Bronchial epithelial cell (primary cell): Measurements from ENCODE around the gene CEBPG. TPM values are rescaled to one million over a fixed set of nuclear protein-coding genes. Genes with fewer than 3 reads are reported as not detected.

Experiments used
- DNase-seq: peaks from one replicate; pipeline ENCODE4 v3.0.0-alpha.2; 2010; ENCODE audit warnings: low read depth
- FAIRE-seq: peaks from 2 replicates; lab custom pipeline; 2011; peaks lifted over from hg19 to GRCh38; lab: Jason Lieb, UNC
- H3K27me3 ChIP-seq: 2 replicates; pipeline ENCODE4 v1.5.1; 2011; ENCODE audit warnings: low read length; ENCODE audit not compliant: control insufficient read depth, insufficient read depth
- H3K36me3 ChIP-seq: 2 replicates; pipeline ENCODE4 v1.5.1; 2011; ENCODE audit warnings: low read length; ENCODE audit not compliant: control insufficient read depth, insufficient read depth
- H3K4me3 ChIP-seq: 2 replicates; pipeline ENCODE4 v1.5.1; 2011; ENCODE audit warnings: mild to moderate bottlenecking, low read depth, low read length, control low read depth
- total RNA-seq: library from RNA; depleted of rRNA; stranded (reverse); fragments of >200 nt; gene quantifications from 2 replicates; pipeline ENCODE4 v1.2.1, GENCODE V29; 2014
- TF ChIP-seq, protein P1 (sequence below): IDR thresholded peaks from 2 replicates; pipeline ENCODE4 v1.5.1; 2011; ENCODE audit warnings: mild to moderate bottlenecking, moderate library complexity, low read length, control low read depth, inconsistent platforms; ENCODE audit not compliant: insufficient read depth, severe bottlenecking

The CEBPG gene
- total RNA-seq, 1 donor from 2014 or later = 128 TPM

GRCh38 chr19:33411621-33412180, 38.2 kb downstream of the CEBPG start:
- DNase-seq (no peak), FAIRE-seq (no peak)
- no peaks in the 10 kb centered on the region for H3K36me3 ChIP-seq
- no peaks in the 10 kb centered on the region for H3K27me3 ChIP-seq
- TF ChIP-seq, protein P1, sequence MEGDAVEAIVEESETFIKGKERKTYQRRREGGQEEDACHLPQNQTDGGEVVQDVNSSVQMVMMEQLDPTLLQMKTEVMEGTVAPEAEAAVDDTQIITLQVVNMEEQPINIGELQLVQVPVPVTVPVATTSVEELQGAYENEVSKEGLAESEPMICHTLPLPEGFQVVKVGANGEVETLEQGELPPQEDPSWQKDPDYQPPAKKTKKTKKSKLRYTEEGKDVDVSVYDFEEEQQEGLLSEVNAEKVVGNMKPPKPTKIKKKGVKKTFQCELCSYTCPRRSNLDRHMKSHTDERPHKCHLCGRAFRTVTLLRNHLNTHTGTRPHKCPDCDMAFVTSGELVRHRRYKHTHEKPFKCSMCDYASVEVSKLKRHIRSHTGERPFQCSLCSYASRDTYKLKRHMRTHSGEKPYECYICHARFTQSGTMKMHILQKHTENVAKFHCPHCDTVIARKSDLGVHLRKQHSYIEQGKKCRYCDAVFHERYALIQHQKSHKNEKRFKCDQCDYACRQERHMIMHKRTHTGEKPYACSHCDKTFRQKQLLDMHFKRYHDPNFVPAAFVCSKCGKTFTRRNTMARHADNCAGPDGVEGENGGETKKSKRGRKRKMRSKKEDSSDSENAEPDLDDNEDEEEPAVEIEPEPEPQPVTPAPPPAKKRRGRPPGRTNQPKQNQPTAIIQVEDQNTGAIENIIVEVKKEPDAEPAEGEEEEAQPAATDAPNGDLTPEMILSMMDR = no peak
- H3K4me3 ChIP-seq = no peak overlapping the region

- DNase-seq = no peak
- Histone ChIP-seq H3K27me3 (no peaks in the 10 kb centered on the region), H3K4me3 (no peak overlapping the region), H3K36me3 (no peaks in the 10 kb centered on the region)
- TF ChIP-seq, protein P1 = no peak
- FAIRE-seq = peak; percentile 90
These were observed 39.3 kb downstream of the CEBPG start for GRCh38 chr19:33412601-33413425.

GRCh38 chr19:33413426-33413725, 39.9 kb downstream of the CEBPG start:
- Histone ChIP-seq H3K27me3 (no peaks in the 10 kb centered on the region), H3K4me3 (no peak overlapping the region), H3K36me3 (no peaks in the 10 kb centered on the region)
- DNase-seq = no peak
- no peak for FAIRE-seq
- TF ChIP-seq, protein P1 = no peak

GRCh38 chr19:33413868-33414666, 40.6 kb downstream of the CEBPG start:
- DNase-seq (no peak), FAIRE-seq (no peak)
- Histone ChIP-seq H3K4me3 (no peak overlapping the region), H3K27me3 (no peaks in the 10 kb centered on the region), H3K36me3 (no peaks in the 10 kb centered on the region)
- TF ChIP-seq, protein P1 = no peak

- H3K36me3 ChIP-seq = no peaks in the 10 kb centered on the region
These were observed 41.4 kb downstream of the CEBPG start for GRCh38 chr19:33414667-33415605.

More at GRCh38 chr19:33414667-33415605, 41.4 kb downstream of the CEBPG start:
- Histone ChIP-seq H3K27me3 (no peaks in the 10 kb centered on the region), H3K4me3 (no peak overlapping the region)
- FAIRE-seq (no peak), DNase-seq (no peak)
- TF ChIP-seq, protein P1 = no peak
